ENCODE measurements around the gene INHBB.

Gene INHBB

DNA sequence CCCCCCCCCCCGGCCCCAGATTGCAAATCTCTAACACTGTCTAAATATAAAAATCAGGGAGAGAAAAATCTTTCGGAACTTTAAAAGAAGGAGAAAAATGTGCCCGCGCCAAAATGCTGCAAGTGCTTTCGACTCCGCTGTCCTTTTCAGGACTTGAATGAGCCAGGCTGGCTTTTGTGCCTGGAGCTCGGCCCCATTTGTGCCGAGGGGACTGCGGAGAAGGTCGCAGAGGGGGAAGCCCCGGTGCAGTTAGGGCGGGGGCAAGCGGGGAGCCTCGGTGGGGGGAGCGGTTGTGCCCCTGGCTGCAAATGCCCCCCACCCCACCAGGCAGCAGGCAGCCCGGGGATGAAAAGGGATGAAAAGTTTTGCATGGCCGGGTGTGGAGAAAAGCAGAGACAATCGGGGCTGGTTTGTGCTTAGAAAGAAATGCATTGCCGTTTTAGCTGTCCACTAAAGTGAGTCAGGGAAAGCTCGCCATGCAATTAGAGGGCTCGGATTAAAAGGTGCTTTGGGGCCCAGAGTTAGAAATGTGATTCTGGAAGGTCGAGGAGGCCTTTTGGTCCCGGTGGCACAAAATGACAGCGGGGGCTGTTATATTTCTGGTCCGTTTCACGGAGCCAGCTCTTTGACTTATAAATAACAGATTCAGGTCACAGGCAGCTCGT, 1.6 kb downstream of the INHBB start:
- CTCF ChIA-PET, result no interaction called here
- no peak for TF ChIP-seq ELF4 (IDR thresholded peaks at IDR 0.05)
- TF ChIP-seq SUZ12 (IDR thresholded peaks at IDR 0.05), result no peak
- no peak for TF ChIP-seq ZNF384 (IDR thresholded peaks at IDR 0.05)
- TF ChIP-seq HDGF (IDR thresholded peaks at IDR 0.05; ENCODE audit: borderline replicate concordance), result no peak
- no peak for TF ChIP-seq FOXK2 (IDR thresholded peaks at IDR 0.05)
- POLR2A ChIA-PET, result interaction anchor here (1.0 kb wide), 1 partner anchor 356 kb away, joined by 3 read pairs; no protein-coding TSS in a partner anchor
- no peak for DNase-seq (ENCODE audit: extremely low spot score)

- no peak for DNase-seq (ENCODE audit: extremely low spot score)
- TF ChIP-seq BHLHE40 (IDR thresholded peaks at IDR 0.05; ENCODE audit: borderline replicate concordance), result no peak
- TF ChIP-seq TARDBP (IDR thresholded peaks at IDR 0.05), result no peak
- TF ChIP-seq LEF1 (IDR thresholded peaks at IDR 0.05; ENCODE audit: borderline replicate concordance), result no peak
- TF ChIP-seq FOXM1 (IDR thresholded peaks at IDR 0.05; ENCODE audit: borderline replicate concordance), result no peak
- no peak for TF ChIP-seq SUZ12 (IDR thresholded peaks at IDR 0.05)
- TF ChIP-seq CTBP1 (IDR thresholded peaks at IDR 0.05; ENCODE audit: borderline replicate concordance), result no peak
- ChIA-PET POLR2A (interaction anchor here (1.0 kb wide), 1 partner anchor 356 kb away, joined by 3 read pairs; no protein-coding TSS in a partner anchor), CTCF (interaction anchor here (0.6 kb wide), 2 partner anchors 207 to 406 kb away, joined by 3 to 9 read pairs; no protein-coding TSS in a partner anchor)
Measured at GRCh38 chr2:120348134-120348736, 2.3 kb downstream of the INHBB start.

DNA sequence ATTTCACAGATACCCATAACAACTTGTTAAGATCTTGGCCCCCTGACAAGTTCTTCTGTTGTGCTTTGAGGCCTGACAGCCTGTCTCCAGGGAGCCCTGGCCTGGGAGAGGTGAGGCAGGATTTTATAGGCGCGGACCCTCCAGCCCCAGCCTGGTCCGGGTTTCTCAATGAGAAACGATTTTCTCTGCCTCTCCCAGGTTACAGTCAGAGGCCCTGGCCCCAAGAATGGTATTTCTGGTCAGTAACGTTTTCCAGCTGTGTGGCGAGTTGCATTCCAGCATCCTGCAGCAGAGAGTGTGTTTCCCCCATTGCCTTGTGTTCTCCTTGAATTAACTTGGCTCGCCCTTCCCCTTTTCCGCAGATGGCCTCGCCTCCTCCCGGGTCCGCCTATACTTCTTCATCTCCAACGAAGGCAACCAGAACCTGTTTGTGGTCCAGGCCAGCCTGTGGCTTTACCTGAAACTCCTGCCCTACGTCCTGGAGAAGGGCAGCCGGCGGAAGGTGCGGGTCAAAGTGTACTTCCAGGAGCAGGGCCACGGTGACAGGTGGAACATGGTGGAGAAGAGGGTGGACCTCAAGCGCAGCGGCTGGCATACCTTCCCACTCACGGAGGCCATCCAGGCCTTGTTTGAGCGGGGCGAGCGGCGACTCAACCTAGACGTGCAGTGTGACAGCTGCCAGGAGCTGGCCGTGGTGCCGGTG, 3.0 kb downstream of the INHBB start:
- DNase-seq (ENCODE audit: extremely low spot score), result no peak
- ChIA-PET POLR2A (interaction anchor here (1.0 kb wide), 1 partner anchor 355 kb away, joined by 3 read pairs; no protein-coding TSS in a partner anchor), CTCF (interaction anchor here (0.6 kb wide), 1 partner anchor 405 kb away, joined by 9 read pairs; no protein-coding TSS in a partner anchor)
- TF ChIP-seq, protein P1, sequence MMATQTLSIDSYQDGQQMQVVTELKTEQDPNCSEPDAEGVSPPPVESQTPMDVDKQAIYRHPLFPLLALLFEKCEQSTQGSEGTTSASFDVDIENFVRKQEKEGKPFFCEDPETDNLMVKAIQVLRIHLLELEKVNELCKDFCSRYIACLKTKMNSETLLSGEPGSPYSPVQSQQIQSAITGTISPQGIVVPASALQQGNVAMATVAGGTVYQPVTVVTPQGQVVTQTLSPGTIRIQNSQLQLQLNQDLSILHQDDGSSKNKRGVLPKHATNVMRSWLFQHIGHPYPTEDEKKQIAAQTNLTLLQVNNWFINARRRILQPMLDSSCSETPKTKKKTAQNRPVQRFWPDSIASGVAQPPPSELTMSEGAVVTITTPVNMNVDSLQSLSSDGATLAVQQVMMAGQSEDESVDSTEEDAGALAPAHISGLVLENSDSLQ (IDR thresholded peaks at IDR 0.05), result no peak
- TF ChIP-seq ELF4 (IDR thresholded peaks at IDR 0.05) (no peak), TARDBP (IDR thresholded peaks at IDR 0.05) (no peak)

DNA sequence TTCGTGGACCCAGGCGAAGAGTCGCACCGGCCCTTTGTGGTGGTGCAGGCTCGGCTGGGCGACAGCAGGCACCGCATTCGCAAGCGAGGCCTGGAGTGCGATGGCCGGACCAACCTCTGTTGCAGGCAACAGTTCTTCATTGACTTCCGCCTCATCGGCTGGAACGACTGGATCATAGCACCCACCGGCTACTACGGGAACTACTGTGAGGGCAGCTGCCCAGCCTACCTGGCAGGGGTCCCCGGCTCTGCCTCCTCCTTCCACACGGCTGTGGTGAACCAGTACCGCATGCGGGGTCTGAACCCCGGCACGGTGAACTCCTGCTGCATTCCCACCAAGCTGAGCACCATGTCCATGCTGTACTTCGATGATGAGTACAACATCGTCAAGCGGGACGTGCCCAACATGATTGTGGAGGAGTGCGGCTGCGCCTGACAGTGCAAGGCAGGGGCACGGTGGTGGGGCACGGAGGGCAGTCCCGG, 3.5 kb downstream of the INHBB start:
- CTCF ChIA-PET, result no interaction called here
- no peak for DNase-seq (ENCODE audit: extremely low spot score)
- TF ChIP-seq FOXK2 (IDR thresholded peaks at IDR 0.05), result no peak
- no peak for TF ChIP-seq ELF4 (IDR thresholded peaks at IDR 0.05)
- no peak for TF ChIP-seq FOXM1 (IDR thresholded peaks at IDR 0.05; ENCODE audit: borderline replicate concordance)
- no peak for TF ChIP-seq BHLHE40 (IDR thresholded peaks at IDR 0.05; ENCODE audit: borderline replicate concordance)
- no peak for TF ChIP-seq SUZ12 (IDR thresholded peaks at IDR 0.05)
- TF ChIP-seq L3MBTL2 (conservative IDR thresholded peaks at IDR 0.05), result no peak
- no peak for TF ChIP-seq TARDBP (IDR thresholded peaks at IDR 0.05)
- TF ChIP-seq FOXA1 (IDR thresholded peaks at IDR 0.05), result no peak
- TF ChIP-seq NFRKB (IDR thresholded peaks at IDR 0.05), result no peak
- POLR2A ChIA-PET, result no interaction called here

DNA sequence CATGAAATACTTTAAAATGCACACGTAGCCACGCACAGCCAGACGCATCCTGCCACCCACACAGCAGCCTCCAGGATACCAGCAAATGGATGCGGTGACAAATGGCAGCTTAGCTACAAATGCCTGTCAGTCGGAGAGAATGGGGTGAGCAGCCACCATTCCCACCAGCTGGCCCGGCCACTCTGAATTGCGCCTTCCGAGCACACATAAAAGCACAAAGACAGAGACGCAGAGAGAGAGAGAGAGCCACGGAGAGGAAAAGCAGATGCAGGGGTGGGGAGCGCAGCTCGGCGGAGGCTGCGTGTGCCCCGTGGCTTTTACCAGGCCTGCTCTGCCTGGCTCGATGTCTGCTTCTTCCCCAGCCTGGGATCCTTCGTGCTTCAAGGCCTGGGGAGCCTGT, 4.1 kb downstream of the INHBB start:
- TF ChIP-seq TARDBP (IDR thresholded peaks at IDR 0.05), result no peak
- no peak for TF ChIP-seq L3MBTL2 (conservative IDR thresholded peaks at IDR 0.05)
- no peak for TF ChIP-seq FOXA1 (IDR thresholded peaks at IDR 0.05)
- TF ChIP-seq ELF4 (IDR thresholded peaks at IDR 0.05), result no peak
- POLR2A ChIA-PET, result no interaction called here
- CTCF ChIA-PET, result no interaction called here
- no peak for DNase-seq (ENCODE audit: extremely low spot score)

GRCh38 chr2:120350801-120351320, 4.9 kb downstream of the INHBB start:
- ChIA-PET POLR2A (no interaction called here), CTCF (no interaction called here)
- no peak for TF ChIP-seq SUZ12 (IDR thresholded peaks at IDR 0.05)
- TF ChIP-seq LEF1 (IDR thresholded peaks at IDR 0.05; ENCODE audit: borderline replicate concordance), result no peak
- TF ChIP-seq SP1 (IDR thresholded peaks at IDR 0.05), result no peak
- DNase-seq (ENCODE audit: extremely low spot score), result no peak

DNA sequence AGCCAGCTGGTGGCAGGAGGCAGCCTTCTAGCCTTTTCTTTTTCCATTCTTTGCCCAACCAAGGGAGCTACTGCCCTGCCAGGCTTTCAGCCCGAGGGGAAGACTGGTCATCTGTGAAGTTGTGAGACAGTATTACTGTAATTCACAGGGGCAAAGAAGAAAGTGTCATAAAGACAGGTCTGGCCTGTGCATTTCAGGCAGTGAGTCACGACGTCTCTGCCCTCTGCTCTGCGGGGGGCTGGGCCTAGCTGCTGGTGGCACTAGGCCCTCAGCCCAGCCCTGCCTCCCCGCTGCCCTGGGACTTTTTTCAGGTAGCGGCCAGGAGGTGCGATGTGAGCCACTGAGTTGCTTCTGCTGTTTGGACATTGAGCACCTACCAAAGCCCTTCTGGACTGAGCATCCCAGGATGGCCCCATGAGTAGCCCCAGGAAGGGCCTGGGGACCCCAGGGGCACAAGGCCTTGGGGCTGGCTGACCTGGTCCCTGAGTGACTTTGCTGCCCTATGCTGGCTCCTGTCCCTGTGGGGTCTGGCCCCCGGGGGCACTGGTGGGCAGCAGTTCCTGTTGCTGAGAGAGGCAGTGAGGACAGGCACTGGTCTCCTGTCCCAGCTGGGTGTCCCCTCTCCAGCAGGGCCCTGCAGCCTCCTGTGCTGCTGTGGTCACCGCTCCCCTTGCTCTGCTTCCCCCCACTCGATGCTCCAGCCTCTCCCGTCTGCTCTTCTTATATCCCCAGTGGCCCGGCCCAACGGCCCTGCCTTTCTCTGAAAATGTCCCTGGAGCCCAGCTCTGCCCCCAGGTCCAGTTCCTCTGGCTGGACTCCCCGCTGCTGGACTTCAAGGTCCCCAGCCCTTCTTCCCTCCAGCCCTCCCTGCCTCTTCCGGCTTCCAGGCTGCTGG, 7.0 kb downstream of the INHBB start:
- TF ChIP-seq FOXM1 (IDR thresholded peaks at IDR 0.05; ENCODE audit: borderline replicate concordance) (no peak), HDGF (IDR thresholded peaks at IDR 0.05; ENCODE audit: borderline replicate concordance) (no peak), NFRKB (IDR thresholded peaks at IDR 0.05) (no peak), BHLHE40 (IDR thresholded peaks at IDR 0.05; ENCODE audit: borderline replicate concordance) (no peak), CTBP1 (IDR thresholded peaks at IDR 0.05; ENCODE audit: borderline replicate concordance) (no peak)
- TF ChIP-seq, protein P1 (IDR thresholded peaks at IDR 0.05), result no peak
- no peak for DNase-seq (ENCODE audit: extremely low spot score)
- CTCF ChIA-PET, result no interaction called here
- POLR2A ChIA-PET, result interaction anchor here (0.9 kb wide), 1 partner anchor 10 kb away, joined by 3 read pairs; no protein-coding TSS in a partner anchor
